Measurements from ENCODE around the gene SLC35F4. TPM values are rescaled to one million over a fixed set of nuclear protein-coding genes. Genes with fewer than 3 reads are reported as not detected.

The SLC35F4 gene
- total and polyA plus RNA-seq, 2 of the 8 experiments (the other 6 are each of a cell fraction or from before 2014, with no cell fraction given) = not detected

- TF ChIP-seq SP1 (IDR thresholded peaks at IDR 0.05; ENCODE audit: low read depth, low read length) = no peak
Measured at GRCh38 chr14:57656853-57657252, 209.0 kb downstream of the SLC35F4 start (continued).

GRCh38 chr14:57652769-57653168 is 213.1 kb downstream of the SLC35F4 start:
- Histone ChIP-seq H3K23ac (ENCODE audit: insufficient read length) (no peak overlapping the region), H3K4ac (replicated peaks; ENCODE audit: insufficient read length, low read depth, low read length) (no peak overlapping the region)

More at GRCh38 chr14:57652769-57653168, 213.1 kb downstream of the SLC35F4 start:
- Histone ChIP-seq H2AK5ac (ENCODE audit: low read depth, low read length) (no peak overlapping the region), H2BK120ac (replicated peaks; ENCODE audit: low read depth, low read length) (no peak overlapping the region), H3K4me1 (replicated peaks in 1 of 4; ENCODE audit: control insufficient read depth in 3 of 4, insufficient read depth in 4 of 4, low read length in 3 of 4) (peaks cover 0 to 2% (median 0%) of the 10 kb centered on the region in 4 experiments; a peak in 1 of 7 replicates), H3K36me3 (ENCODE audit: control insufficient read depth in 2 of 4, insufficient read depth in 4 of 4, low read length in 3 of 4) (no peaks in the 10 kb centered on the region), H4K5ac (ENCODE audit: insufficient read length, low read depth, low read length) (no peak overlapping the region), H3K56ac (replicated peaks; ENCODE audit: insufficient read length, low read depth, low read length) (no peak overlapping the region), H2BK20ac (ENCODE audit: low read length) (no peak overlapping the region), H4K8ac (ENCODE audit: extremely low read depth, insufficient read depth, low read length) (no peak overlapping the region), H3K23me2 (ENCODE audit: low read depth, low read length) (no peaks in the 10 kb centered on the region), H3K18ac (ENCODE audit: extremely low read depth, low read length) (no peak overlapping the region), H3K9me3 (ENCODE audit: insufficient read depth in 2 of 2, low read depth in 1 of 2, low read length in 1 of 2) (no peaks in the 10 kb centered on the region), H2AFZ (ENCODE audit: low read length) (no peak overlapping the region), H3K27ac (ENCODE audit: low read depth, low read length) (no peak overlapping the region), H2BK5ac (ENCODE audit: low read depth, low read length) (no peak overlapping the region), H3K4me3 (ENCODE audit: extremely low read depth in 1 of 4, insufficient read depth in 2 of 4, low read depth in 3 of 4, low read length in 4 of 4) (no peak overlapping the region), H2BK12ac (ENCODE audit: low read depth, low read length) (no peak overlapping the region), H3K79me1 (ENCODE audit: low read depth, low read length) (no peaks in the 10 kb centered on the region), H3K79me2 (ENCODE audit: control insufficient read depth in 1 of 2, insufficient read depth in 2 of 2, low read length in 2 of 2) (no peaks in the 10 kb centered on the region), H4K91ac (replicated peaks; ENCODE audit: insufficient read length, low read length) (no peak overlapping the region), H3K9ac (replicated peaks in 1 of 4; ENCODE audit: extremely low read depth in 1 of 4, low read depth in 3 of 4, low read length in 3 of 4) (no peak overlapping the region), H2BK15ac (ENCODE audit: low read length) (no peak overlapping the region), H3K14ac (ENCODE audit: insufficient read length) (no peak overlapping the region), H3K27me3 (replicated peaks in 1 of 4; ENCODE audit: control insufficient read depth in 3 of 4, extremely low read depth in 1 of 4, insufficient read depth in 3 of 4, low read length in 3 of 4) (no peaks in the 10 kb centered on the region), H4K20me1 (replicated peaks in 1 of 2; ENCODE audit: control insufficient read depth in 1 of 2, insufficient read depth in 2 of 2, low read length in 2 of 2) (peaks cover 0 to 2% of the 10 kb centered on the region in 2 experiments), H3K4me2 (ENCODE audit: insufficient read depth in 1 of 2, low read depth in 2 of 2, low read length in 2 of 2) (no peak overlapping the region)
- CTCF ChIA-PET (ENCODE audit: partially characterized antibody) = interaction anchor here (0.7 kb wide), 1 partner anchor 22 kb away, joined by 3 read pairs; no protein-coding TSS in a partner anchor
- no peak for FAIRE-seq
- POLR2A ChIA-PET (ENCODE audit: partially characterized antibody) = no interaction called here
- no peak for DNase-seq (ENCODE audit: low read depth in 1 of 2, low spot score in 2 of 2)
- TF ChIP-seq BACH1 (IDR thresholded peaks at IDR 0.05; ENCODE audit: low read length) (no peak), SP2 (IDR thresholded peaks at IDR 0.05; ENCODE audit: low read length) (no peak), GTF2F1 (IDR thresholded peaks at IDR 0.05; ENCODE audit: borderline replicate concordance, low read depth, low read length) (no peak), E2F6 (IDR thresholded peaks at IDR 0.05) (no peak), SIRT6 (IDR thresholded peaks at IDR 0.05; ENCODE audit: low read length) (no peak), BCL11A (IDR thresholded peaks at IDR 0.05; ENCODE audit: low read depth in 2 of 2, low read length in 2 of 2) (no peak), TAF1 (IDR thresholded peaks at IDR 0.05; ENCODE audit: low read depth, low read length) (no peak), CHD2 (IDR thresholded peaks at IDR 0.05; ENCODE audit: low read length) (no peak), SAP30 (IDR thresholded peaks at IDR 0.05; ENCODE audit: insufficient read depth, insufficient replicate concordance, low read length) (no peak)
